ENCODE results near the gene NOP53. TPM values are rescaled to one million over a fixed set of nuclear protein-coding genes. Genes with fewer than 3 reads are reported as not detected.

The NOP53 gene
- total and polyA plus RNA-seq, 8 donors = 110 to 784 (median 507) TPM

GRCh38 chr19:47805313-47805712, 60.0 kb downstream of the NOP53 start:
- WGBS, 5 donors = 74 to 84% (median 79%) methylated on average over 9 to 10 of the region's 10 CpGs
- no peak overlapping the region for H3K27ac ChIP-seq
- intact Hi-C loops (cut with DNase I; ENCODE audit: low total_unique reads) = no loop called here
- no peak for TF ChIP-seq CTCF (IDR thresholded peaks at IDR 0.05)
- TF ChIP-seq POLR2AphosphoS5 (IDR thresholded peaks at IDR 0.05) = no peak
- no peak for TF ChIP-seq POLR2A (IDR thresholded peaks at IDR 0.05)
- no peak for TF ChIP-seq EP300 (IDR thresholded peaks at IDR 0.05)
- no peak for DNase-seq
- no peaks in the 10 kb centered on the region for H3K4me1 ChIP-seq
- H3K36me3 ChIP-seq = no peaks in the 10 kb centered on the region
- H3K27me3 ChIP-seq = no peaks in the 10 kb centered on the region
- H3K4me3 ChIP-seq = no peak overlapping the region
- peaks cover 0 to 5% (median 0%) of the 10 kb centered on the region in 4 donors for H3K9me3 ChIP-seq

- intact Hi-C loops (cut with DNase I; ENCODE audit: low total_unique reads) = no loop called here
- Histone ChIP-seq H3K27ac (no peak overlapping the region), H3K4me1 (no peaks in the 10 kb centered on the region), H3K36me3 (no peaks in the 10 kb centered on the region), H3K4me3 (no peak overlapping the region), H3K9me3 (peaks cover 0 to 2% (median 0%) of the 10 kb centered on the region in 4 donors), H3K27me3 (no peaks in the 10 kb centered on the region)
- no peak for TF ChIP-seq POLR2AphosphoS5 (IDR thresholded peaks at IDR 0.05)
- TF ChIP-seq POLR2A (IDR thresholded peaks at IDR 0.05) = no peak
- no peak for TF ChIP-seq EP300 (IDR thresholded peaks at IDR 0.05)
- no peak for TF ChIP-seq CTCF (IDR thresholded peaks at IDR 0.05)
- no peak for DNase-seq
- 88 to 91% (median 91%) methylated on average over 6 of the region's 6 CpGs for WGBS, 5 donors
These were observed 61.1 kb downstream of the NOP53 start for GRCh38 chr19:47806435-47806834.

Small RNA genes within 50 kb of the gene (small RNA-seq; reads per million reads assigned to genes)
- 0 reads per million in 4 donors for gene AC008745.1
- 0 reads per million in 4 donors for gene SNORD23

Other genes with a start within 250 kb of the NOP53 start
- 100 to 1,000 TPM in 3 of 5 donors, 10 to 100 TPM in 2; 46.1 to 170 (median 139) TPM for gene NAPA, start 230.5 kb upstream of the NOP53 start, total RNA-seq
- gene NAPA, start 230.5 kb upstream of the NOP53 start, polyA plus RNA-seq = 100 to 1,000 TPM in 2 of 3 donors, 10 to 100 TPM in 1; 91.1 to 107 (median 105) TPM
- gene ZNF541, start 172.4 kb upstream of the NOP53 start, total RNA-seq = under 1 TPM in 1 of 5 donors, not detected in 4; 0.18 TPM
- gene ZNF541, start 172.4 kb upstream of the NOP53 start, polyA plus RNA-seq = under 1 TPM in 2 of 3 donors, not detected in 1; 0.08 to 0.19 TPM
- gene BICRA, start 136.4 kb upstream of the NOP53 start, total RNA-seq = 10 to 100 TPM in 4 of 5 donors, 1 to 10 TPM in 1; 8.3 to 13.4 (median 11.9) TPM
- 1 to 10 TPM; 2.7 to 4.2 (median 2.9) TPM for gene BICRA, start 136.4 kb upstream of the NOP53 start, polyA plus RNA-seq
- 100 to 1,000 TPM in 1 of 5 donors, 10 to 100 TPM in 4; 24.5 to 334 (median 36.2) TPM for gene EHD2, start 32.1 kb upstream of the NOP53 start, total RNA-seq
- 10 to 100 TPM; 38.6 to 45.1 (median 39.9) TPM for gene EHD2, start 32.1 kb upstream of the NOP53 start, polyA plus RNA-seq
- gene SELENOW, start 33.2 kb downstream of the NOP53 start, total RNA-seq = 1,000 to 10,000 TPM in 1 of 5 donors, 100 to 1,000 TPM in 4; 204 to 1,097 (median 628) TPM
- 100 to 1,000 TPM; 496 to 589 (median 581) TPM for gene SELENOW, start 33.2 kb downstream of the NOP53 start, polyA plus RNA-seq
- gene TPRX1, start 59.0 kb downstream of the NOP53 start, total RNA-seq = not detected
- gene TPRX1, start 59.0 kb downstream of the NOP53 start, polyA plus RNA-seq = not detected
- not detected for gene CRX, start 76.4 kb downstream of the NOP53 start, total RNA-seq
- not detected for gene CRX, start 76.4 kb downstream of the NOP53 start, polyA plus RNA-seq
- gene TPRX2, start 113.7 kb downstream of the NOP53 start, total RNA-seq = not detected
- gene TPRX2, start 113.7 kb downstream of the NOP53 start, polyA plus RNA-seq = not detected
- gene SULT2A1, start 140.8 kb downstream of the NOP53 start, total RNA-seq = 10 to 100 TPM in 1 of 5 donors, 1 to 10 TPM in 1, not detected in 3; 6.8 to 13.4 TPM
- gene SULT2A1, start 140.8 kb downstream of the NOP53 start, polyA plus RNA-seq = 10 to 100 TPM in 1 of 3 donors, 1 to 10 TPM in 1, under 1 TPM in 1; 0.48 to 16.5 (median 8.5) TPM
- gene BSPH1, start 246.6 kb downstream of the NOP53 start, total RNA-seq = not detected
- not detected for gene BSPH1, start 246.6 kb downstream of the NOP53 start, polyA plus RNA-seq
- gene ELSPBP1, start 249.1 kb downstream of the NOP53 start, total RNA-seq = not detected
- not detected for gene ELSPBP1, start 249.1 kb downstream of the NOP53 start, polyA plus RNA-seq

Measured in stomach (tissue), 9 donors.